Natural killer cell (primary cell): Measurements from ENCODE around the gene AK9. TPM values are rescaled to one million over a fixed set of nuclear protein-coding genes. Genes with fewer than 3 reads are reported as not detected.

Experiments
- ATAC-seq, 3 donors: fragments of 150-1000 bp in 2 of 3; fragments of 200-7000 bp in 1 of 3; cut with Tn5 transposase; 1 replicate in 1 of 3; 2 replicates in 2 of 3; pipeline ENCODE4 v1.10.0; 2021; ENCODE audit warnings: mild to moderate bottlenecking in 2 of 3, moderate library complexity in 2 of 3
- DNase-seq, 2 donors: peaks; one replicate each; pipeline versions ENCODE4 v3.0.0 to v3.0.0-alpha.2; 2013 to 2021; ENCODE audit warnings: mixed read lengths in 1 of 2
- H3K27ac ChIP-seq: one replicate; pipeline ENCODE4 v1.5.1; 2013; ENCODE audit warnings: mild to moderate bottlenecking, low read length
- H3K27me3 ChIP-seq: one replicate; pipeline ENCODE4 v1.6.1; 2013; ENCODE audit warnings: low read length; ENCODE audit not compliant: control insufficient read depth, insufficient read depth
- H3K36me3 ChIP-seq: one replicate; pipeline ENCODE4 v1.6.1; 2013; ENCODE audit warnings: low read length; ENCODE audit not compliant: control insufficient read depth, insufficient read depth
- H3K4me1 ChIP-seq: one replicate; pipeline ENCODE4 v1.6.1; 2013; ENCODE audit warnings: low read length; ENCODE audit not compliant: control insufficient read depth, insufficient read depth
- H3K4me3 ChIP-seq: one replicate; pipeline ENCODE4 v1.5.1; 2013; ENCODE audit warnings: low read length
- H3K9me3 ChIP-seq: one replicate; pipeline ENCODE4 v1.6.1; 2013; ENCODE audit warnings: low read length; ENCODE audit not compliant: control insufficient read depth, insufficient read depth
- H3K27ac Mint-ChIP-seq, 2 donors: one replicate each; pipeline ENCODE4 v1.8.0; 2022; ENCODE audit warnings: mild to moderate bottlenecking in 2 of 2, mixed read lengths in 2 of 2, moderate library complexity in 1 of 2
- H3K27me3 Mint-ChIP-seq, 2 donors: one replicate each; pipeline ENCODE4 v1.8.0; 2022; ENCODE audit warnings: low read depth in 2 of 2, mixed read lengths in 2 of 2
- H3K36me3 Mint-ChIP-seq: one replicate; pipeline ENCODE4 v1.8.0; 2022; ENCODE audit warnings: mixed read lengths
- H3K4me1 Mint-ChIP-seq, 2 donors: one replicate each; pipeline ENCODE4 v1.8.0; 2022; ENCODE audit warnings: mixed read lengths in 2 of 2
- H3K4me3 Mint-ChIP-seq: one replicate; pipeline ENCODE4 v1.8.0; 2022; ENCODE audit warnings: mild to moderate bottlenecking, moderate library complexity, mixed read lengths
- H3K9me3 Mint-ChIP-seq, 2 donors: one replicate each; pipeline ENCODE4 v1.8.0; 2022; ENCODE audit warnings: mixed read lengths in 2 of 2
- CTCF ChIP-seq: fragments of 200-600 bp; IDR thresholded peaks from one replicate; pipeline ENCODE4 v1.8.0; 2022; ENCODE audit warnings: antibody characterized with exemption
- WGBS: methylation state at CpG from one replicate; pipeline ENCODE4 v1.1.7; 2013; ENCODE audit warnings: missing lambda C conversion rate; ENCODE audit not compliant: insufficient coverage; 5-methylcytosine and 5-hydroxymethylcytosine counted together
- intact Hi-C: fragments of 100-400 bp; cut with micrococcal nuclease; formaldehyde crosslinking; loops from one replicate; pipeline ENCODE4 v1.14.2; 2022
- total RNA-seq, 4 donors: library from RNA; stranded (reverse); fragments of 120-200 nt in 1 of 4; gene quantifications; one replicate each; pipeline versions ENCODE4 v1.2.3 to v1.2.4, GENCODE V29; 2013 to 2022

AK9 gene
- total RNA-seq, 3 donors from 2014 or later (not counting 1 experiment from before 2014, with no cell fraction given) = 14.0 to 19.2 (median 14.2) TPM

GRCh38 chr6:109454496-109455436 lies 236.2 kb downstream of the AK9 start:
- H3K4me3 ChIP-seq = peak overlapping the region; percentile 98
- WGBS = under 1% methylated on average over 46 of the region's 48 CpGs
- Mint-ChIP-seq H3K36me3 (no peaks in the 10 kb centered on the region), H3K27ac (peak overlapping the region; percentile 86 to 99), H3K4me3 (peak overlapping the region; percentile 93), H3K27me3 (no peaks in the 10 kb centered on the region), H3K4me1 (peaks cover 54 to 62% of the 10 kb centered on the region in 2 donors), H3K9me3 (no peaks in the 10 kb centered on the region)
- H3K4me1 ChIP-seq = peaks cover 69% of the 10 kb centered on the region
- ATAC-seq (peak; percentile 53 to 71 (median 66)), DNase-seq (peak; percentile 72 to 91)
- H3K36me3 ChIP-seq = peaks cover 14% of the 10 kb centered on the region
- TF ChIP-seq CTCF = no peak
- H3K27ac ChIP-seq = peak overlapping the region; percentile 99
- H3K9me3 ChIP-seq = no peaks in the 10 kb centered on the region
- no peaks in the 10 kb centered on the region for H3K27me3 ChIP-seq
- intact Hi-C loops = loop anchor here (1.0 to 10.0 kb wide), 3 partner anchors 13 to 240 kb away; partner anchors contain the start of genes AK9 and FIG4

GRCh38 chr6:109453594-109454495 lies 237.2 kb downstream of the AK9 start:
- no peaks in the 10 kb centered on the region for H3K27me3 ChIP-seq
- Mint-ChIP-seq H3K9me3 (no peaks in the 10 kb centered on the region), H3K4me3 (peak overlapping the region; percentile 81), H3K36me3 (no peaks in the 10 kb centered on the region), H3K4me1 (peaks cover 47 to 62% of the 10 kb centered on the region in 2 donors), H3K27ac (peak overlapping the region; percentile 86 to 99), H3K27me3 (no peaks in the 10 kb centered on the region)
- 59% methylated on average over 27 of the region's 27 CpGs for WGBS
- peaks cover 14% of the 10 kb centered on the region for H3K36me3 ChIP-seq
- TF ChIP-seq CTCF = no peak
- peak overlapping the region; percentile 98 for H3K4me3 ChIP-seq
- peak overlapping the region; percentile 99 for H3K27ac ChIP-seq
- DNase-seq (no peak), ATAC-seq (no peak)
- intact Hi-C loops = loop anchor here (1.0 to 10.0 kb wide), 3 partner anchors 13 to 241 kb away; partner anchors contain the start of genes AK9 and FIG4
- peaks cover 72% of the 10 kb centered on the region for H3K4me1 ChIP-seq
- H3K9me3 ChIP-seq = no peaks in the 10 kb centered on the region

- no peak for DNase-seq
These were observed 237.8 kb downstream of the AK9 start for GRCh38 chr6:109453156-109453555.

More at GRCh38 chr6:109453156-109453555, 237.8 kb downstream of the AK9 start:
- no peak for TF ChIP-seq CTCF
- Histone ChIP-seq H3K27me3 (no peaks in the 10 kb centered on the region), H3K4me1 (peaks cover 72% of the 10 kb centered on the region), H3K27ac (peak overlapping the region; percentile 99), H3K4me3 (no peak overlapping the region), H3K36me3 (peaks cover 14% of the 10 kb centered on the region), H3K9me3 (no peaks in the 10 kb centered on the region)
- Mint-ChIP-seq H3K9me3 (no peaks in the 10 kb centered on the region), H3K27me3 (no peaks in the 10 kb centered on the region), H3K27ac (peak overlapping the region in 1 of 2 donors; percentile 38), H3K36me3 (no peaks in the 10 kb centered on the region), H3K4me3 (peak overlapping the region; percentile 21), H3K4me1 (peaks cover 45 to 61% of the 10 kb centered on the region in 2 donors)
- intact Hi-C loops = loop anchor here (10.0 kb wide), 1 partner anchor 242 kb away; the partner anchor contains the start of genes AK9 and FIG4
- ATAC-seq = no peak
- WGBS = 82% methylated on average over 2 of the region's 2 CpGs
